GM18517 (cell line): Measurements from ENCODE around the gene SLC17A5.
"Not testable (repeated sequence)": the region's sequence is repeated elsewhere in the genome, so short reads cannot be mapped to it uniquely, and the experiment has no call there.

Experiments
- ATAC-seq: cut with Tn5 transposase; IDR thresholded peaks from one replicate; pipeline ENCODE4 v1.9.1; 2021; ENCODE audit warnings: mild to moderate bottlenecking, moderate library complexity; ENCODE audit not compliant: unreplicated experiment

Gene SLC17A5

DNA sequence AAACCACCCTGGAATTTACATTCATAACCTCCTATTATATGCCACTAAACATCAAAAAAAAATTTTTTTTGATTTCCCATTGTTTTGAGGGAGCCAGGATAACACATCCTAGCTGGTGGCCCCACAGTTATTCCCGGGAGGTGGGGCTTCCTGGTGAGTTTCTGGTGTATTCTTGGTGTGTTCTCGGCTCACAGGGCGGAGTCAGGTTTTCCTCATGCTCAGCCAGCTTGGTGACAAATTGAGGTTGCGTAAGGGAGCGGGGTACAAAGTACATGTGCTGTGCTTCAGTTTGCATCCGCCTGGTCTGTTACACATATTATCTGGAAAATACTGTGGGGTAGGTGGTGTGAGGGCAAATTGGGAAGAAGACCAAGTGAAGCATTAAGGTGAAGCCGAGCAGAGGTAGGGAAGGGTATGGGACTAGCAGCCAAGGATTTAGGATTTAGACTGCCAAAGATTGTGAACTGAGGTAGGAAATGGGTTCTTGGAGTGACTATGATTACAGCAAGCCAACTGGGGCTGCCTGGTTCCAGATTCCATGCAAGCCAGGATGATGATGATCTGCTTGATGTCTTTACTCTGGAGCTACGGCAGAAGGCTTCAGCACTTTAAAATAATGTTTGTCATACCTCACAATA, 86.7 kb downstream of the SLC17A5 start:
- no peak for ATAC-seq

DNA sequence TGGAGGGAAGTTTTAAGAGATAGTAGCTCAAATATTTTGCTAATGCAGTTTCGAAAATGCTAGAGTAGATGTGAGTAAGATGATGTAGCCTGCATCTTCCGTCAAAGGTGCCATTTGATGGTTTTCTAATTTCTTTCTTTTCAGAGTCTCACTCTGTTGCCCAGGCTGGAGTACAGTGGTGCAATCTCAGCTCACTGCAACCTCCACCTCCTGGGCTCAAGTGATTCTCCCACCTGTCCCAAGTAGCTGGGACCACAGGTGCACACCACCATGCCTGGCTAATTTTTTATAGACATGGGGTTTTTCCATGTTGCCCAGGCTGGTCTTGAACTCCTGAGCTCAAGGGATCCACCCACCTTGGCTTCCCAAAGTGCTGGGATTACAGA, 87.3 kb downstream of the SLC17A5 start:
- ATAC-seq: not testable (repeated sequence)

DNA sequence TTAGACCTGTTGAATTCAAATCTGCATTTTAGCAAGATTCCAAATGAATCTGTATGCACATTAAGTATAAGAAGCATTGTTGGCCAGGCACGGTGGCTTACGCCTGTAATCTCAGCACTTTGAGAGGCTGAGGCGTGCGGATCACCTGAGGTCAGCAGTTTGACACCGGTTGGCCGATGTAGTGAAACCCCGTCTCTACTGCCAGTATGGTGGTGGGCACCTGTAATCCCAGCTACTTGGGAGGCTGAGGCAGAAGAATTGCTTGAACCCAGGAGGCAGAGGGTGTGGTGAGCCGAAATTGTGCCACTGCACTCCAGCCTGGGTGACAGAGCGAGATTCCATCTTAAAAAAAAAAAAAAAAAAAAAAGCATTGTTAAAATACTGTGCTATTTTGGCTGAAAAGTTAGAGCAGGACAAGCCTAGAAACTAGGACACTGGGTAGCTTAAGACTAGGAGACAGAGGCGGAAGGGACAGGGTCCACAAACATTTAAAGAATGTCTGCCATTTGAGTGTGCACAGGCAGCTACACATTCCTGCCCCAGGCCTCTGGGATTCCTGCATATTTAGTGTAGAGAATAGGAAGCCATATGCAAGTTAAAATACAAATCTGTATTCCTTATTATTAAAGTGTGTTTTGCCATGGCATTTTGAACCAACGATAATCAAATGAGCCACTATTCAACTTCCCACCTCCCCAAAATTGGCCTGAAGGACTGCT, 87.9 kb downstream of the SLC17A5 start:
- no peak for ATAC-seq

DNA sequence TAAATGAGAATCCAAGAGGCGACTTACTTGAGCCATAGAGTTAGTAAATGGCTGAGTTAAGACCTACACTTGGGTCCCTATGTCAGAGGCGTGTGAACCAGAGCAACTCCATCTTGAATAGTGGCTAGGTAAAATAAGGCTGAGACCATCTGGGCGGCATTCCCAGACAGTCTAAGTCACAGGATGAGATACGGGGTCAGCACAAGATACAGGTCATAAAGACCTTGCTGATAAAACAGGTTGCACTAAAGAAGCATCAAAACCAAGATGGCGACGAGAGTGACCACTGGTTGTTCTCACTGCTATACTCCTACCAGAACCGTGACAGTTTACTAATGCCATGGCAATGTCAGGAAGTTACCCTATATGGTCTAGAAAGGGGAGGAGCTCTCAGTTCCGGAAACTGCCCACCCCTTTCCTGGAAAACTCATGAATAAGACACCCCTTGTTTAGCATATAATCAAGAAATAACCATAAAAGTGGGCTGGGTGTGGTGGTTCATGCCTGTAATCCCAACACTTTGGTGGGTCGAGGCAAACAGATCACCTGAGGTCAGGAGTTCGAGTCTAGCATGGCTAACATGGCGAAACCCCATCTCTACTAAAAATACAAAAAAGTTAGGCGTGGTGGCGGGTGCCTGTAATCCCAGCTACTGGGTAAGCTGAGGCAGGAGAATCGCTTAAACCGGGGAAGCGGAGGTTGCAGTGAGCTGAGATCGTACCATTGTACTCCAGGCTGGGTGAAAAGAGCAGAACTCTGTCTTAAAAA, 89.0 kb downstream of the SLC17A5 start:
- ATAC-seq: no peak

DNA sequence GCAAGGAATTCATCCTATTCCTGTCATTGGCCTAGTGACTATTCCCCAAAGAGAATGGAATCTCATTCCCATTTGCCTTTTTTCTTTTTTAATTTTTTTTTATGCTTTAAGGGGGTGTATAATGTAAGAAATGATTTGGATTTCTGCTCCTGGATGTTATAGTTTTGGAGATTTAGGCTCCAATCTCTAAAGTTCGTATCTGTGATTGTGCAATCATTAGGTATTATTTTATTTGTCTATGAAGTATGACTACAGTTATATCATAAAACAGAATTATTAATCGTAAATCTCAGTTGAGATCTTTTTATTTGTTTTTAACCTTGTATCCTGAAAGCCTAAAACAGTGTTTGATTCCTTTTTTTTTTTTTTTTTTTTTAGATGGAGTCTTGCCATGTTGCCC, 91.2 kb downstream of the SLC17A5 start:
- no peak for ATAC-seq

DNA sequence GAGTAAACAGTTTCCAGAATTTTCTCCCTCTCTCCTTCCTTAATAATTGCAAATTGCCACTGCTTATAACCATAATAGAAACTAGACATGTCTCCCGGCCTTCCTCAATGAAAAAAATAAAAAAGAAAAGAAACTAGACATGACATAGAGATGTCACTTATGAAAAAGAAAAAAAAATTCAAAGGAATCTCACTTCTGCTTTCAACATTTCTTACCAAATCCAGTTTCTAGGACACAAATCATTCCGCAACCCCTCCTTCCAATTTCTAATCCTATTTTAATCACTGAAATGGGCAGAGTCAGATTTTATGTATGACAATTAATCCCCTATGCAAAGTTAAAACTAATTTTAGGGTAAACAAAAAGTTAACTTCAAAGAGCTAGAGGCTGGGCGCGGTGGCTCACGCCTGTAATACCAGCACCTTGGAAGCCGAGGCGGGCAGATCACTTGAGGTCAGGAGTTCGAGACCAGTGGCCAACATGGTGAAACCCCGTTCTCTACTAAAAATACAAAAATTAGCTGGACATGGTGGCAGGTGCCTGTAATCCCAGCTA, 92.9 kb downstream of the SLC17A5 start:
- ATAC-seq: peak; percentile 65

DNA sequence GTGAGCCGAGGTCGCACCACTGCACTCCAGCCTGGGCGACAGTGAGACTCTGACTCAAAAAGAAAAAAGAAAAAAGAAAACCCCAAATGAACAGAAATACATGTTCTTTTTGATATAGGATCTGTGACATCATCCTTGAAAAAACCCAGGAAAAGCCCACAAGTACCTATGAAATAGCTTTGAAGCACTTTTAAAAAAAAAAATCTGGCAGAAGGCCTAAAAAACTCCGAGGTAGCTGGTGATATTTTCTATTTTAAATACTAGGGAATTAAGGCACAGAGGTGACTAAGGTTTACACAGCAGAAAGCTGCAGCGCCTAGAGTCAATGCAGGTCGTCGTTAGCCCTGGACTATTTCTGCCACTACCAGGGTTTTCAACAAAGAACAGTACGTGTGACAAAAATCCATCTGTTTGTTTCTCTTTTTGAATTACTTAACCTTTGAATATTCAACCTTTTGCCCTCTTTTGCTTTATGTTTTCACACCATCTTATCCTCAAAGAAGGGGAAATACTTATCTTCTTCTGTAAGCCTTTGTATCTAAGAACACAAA, 93.5 kb downstream of the SLC17A5 start:
- peak; percentile 30 for ATAC-seq

DNA sequence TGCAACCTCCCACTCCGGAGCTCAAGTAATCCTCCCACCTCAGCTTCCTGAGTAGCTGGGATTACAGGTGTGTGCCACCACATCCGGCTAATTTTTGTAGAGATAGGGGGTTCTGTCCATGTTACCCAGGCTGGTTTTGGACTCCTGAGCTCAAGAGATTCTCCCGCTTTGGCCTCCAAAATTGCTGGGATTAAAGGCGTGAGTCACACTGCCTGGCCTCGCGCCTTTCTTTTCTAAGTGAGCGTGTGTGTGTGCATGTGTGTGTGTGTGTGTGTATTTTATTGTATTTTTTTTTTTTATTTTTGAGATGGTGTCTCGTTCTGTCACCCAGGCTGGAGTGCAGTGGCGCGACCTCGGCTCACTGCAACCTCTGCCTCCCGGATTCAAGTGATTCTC, 94.4 kb downstream of the SLC17A5 start:
- not testable (repeated sequence) for ATAC-seq

DNA sequence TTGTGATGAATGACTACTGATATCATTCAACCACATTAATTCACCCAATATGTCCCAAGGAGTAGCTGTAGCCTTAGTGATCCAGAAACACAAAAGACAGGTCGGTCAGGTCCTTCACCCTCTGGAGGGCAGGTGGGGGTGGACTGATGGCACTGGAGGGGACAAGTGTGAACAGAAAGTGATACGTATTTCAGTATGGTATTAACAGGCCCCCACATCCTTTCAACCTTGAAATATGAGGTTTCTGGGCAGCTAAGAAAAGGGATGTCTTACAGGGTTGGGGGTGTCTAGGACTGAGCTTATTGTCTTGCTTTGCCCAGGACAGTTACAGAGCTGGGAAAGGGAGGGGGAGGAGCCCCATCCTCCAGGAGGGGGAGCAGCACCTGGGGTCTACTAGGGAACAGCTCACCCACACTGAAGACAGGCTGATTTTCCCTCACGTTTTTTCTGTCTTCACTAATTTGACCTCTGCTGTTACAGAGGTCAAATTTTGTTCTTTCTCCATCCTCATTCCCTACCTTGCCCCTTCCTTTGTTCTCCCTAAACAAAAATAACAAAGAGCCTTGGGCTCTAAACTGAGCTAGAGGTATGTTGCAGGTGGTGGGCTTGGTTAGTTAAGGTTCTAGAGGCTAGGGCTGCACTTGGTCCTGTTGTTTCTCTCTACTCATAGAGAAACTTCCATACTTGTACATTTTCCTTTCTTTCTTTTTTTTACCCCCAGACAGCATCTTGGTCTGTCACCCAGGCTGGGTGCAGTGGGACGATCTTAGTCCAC, 95.0 kb downstream of the SLC17A5 start:
- ATAC-seq: peak; percentile 55

DNA sequence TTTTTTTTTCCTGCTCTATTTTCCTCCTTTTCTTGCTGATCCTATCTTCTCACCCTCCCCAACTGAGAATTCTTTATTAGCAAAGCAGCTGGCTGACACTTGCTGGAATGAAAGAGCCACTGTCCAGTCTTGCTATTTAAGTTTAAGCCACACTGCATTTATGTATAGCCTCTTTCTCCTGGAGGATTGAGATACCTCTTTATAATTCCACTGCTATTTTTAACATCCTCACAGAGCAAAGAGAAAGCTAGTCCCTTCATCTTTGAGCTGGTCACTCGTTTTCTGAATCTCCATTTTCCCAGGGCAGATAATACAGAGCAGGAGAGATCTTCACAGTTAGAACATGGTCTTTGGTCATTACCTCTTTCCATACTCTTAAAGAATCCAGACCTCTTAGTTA, 97.0 kb downstream of the SLC17A5 start:
- no peak for ATAC-seq

DNA sequence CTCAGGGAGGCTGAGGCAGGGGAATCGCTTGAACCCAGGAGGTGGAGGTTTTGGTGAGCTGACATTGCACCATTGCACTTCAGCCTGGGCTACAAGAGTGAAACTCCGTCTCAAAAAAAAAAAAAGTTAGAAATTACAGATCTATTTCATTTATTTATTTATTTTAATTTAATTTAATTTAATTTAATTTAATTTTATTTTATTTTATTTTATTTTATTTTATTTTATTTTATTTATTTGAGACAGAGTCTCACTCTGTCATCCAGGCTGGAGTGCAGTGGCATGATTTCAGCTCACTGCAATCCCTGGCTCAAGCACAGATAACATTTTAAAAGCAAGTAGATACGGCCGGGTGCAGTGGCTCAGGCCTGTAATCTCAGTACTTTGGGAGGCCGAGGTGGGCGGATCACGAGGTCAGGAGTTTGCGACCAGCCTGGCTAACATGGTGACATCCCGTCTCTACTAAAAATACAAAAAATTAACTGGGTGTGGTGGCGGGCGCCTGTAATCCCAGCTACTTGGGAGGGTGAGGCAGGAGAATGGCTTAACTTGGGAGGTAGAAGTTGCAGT, 98.3 kb downstream of the SLC17A5 start:
- not testable (repeated sequence) for ATAC-seq

DNA sequence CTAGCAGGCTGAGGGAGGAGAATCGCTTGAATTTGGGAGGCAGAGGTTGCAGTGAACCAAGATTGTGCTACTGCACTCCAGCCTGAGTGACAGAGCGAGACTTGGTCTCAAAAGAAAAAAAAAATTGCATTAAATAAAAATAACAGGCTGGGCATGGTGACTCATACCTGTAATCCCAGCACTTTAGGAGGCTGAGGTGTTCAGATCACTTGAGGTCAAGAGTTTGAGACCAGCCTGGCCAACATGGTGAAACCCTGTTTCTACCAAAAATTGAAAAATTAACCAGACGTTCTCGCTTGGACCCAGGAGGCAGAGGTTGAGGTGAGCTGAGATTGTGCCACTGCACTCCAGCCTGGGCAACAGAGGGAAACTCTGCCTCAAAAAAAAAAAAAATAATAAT, 102.7 kb downstream of the SLC17A5 start:
- ATAC-seq: not testable (repeated sequence)

DNA sequence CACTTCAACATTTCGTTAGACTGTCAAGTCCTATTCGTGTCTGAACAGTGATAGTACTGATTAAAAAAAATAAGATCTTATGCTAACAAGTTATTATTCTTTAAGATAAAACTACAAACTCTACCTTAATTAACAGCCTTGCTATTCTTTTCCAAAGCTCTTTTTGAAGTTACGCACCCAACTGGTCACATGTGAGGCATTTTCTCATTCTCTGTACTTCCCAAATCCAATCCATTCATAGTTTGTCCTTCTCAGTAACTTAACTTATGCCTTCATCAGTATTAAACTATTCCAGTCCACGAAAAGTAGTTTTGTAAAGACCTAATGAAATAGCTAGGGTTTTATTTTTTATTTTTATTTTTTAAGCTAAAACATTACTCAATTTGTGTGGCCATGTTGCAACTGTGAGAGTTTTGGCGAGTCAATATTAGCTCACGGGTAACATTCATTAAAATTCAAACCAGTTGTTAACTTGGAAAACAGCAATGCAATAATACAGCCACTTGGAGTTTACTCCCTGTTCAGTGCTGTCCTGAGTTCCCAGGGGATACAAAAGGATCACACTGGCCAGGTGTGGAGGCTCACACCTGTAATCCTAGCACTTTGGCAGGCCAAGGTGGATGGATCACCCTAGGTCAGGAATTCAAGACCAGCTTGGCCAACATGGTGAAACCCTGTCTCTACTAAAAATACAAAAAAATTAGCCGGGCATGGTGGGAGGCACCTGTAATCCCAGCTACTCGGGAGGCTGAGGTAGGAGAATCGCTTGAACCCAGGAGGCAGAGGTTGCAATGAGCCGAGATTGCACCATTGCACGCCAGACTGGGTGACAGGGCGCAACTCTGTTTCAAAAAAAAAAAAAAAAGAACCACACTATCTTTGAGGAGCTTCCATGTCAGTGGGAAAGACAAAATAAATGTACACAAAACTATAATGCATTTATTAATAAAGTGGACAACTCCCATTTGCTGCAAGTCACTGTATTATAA, 105.0 kb downstream of the SLC17A5 start:
- ATAC-seq: no peak

DNA sequence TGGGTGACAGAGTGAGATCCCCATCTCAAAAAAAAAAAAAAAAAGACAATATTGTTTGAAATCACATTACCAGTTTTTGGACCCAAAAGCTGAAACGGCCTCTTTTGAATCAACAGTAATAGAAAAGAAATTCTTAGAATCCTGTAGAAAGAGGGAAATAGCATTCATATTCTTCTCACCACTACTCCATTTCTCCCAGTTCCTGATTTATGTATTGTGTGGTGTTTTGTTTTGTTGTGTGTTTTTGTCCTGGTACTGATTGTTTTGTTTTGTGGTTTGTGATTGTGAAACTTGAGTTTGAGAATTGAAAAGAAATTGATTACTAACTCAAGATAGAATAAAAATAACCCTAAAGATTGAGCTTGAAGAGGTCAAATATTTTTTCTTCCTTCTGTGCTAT, 106.8 kb downstream of the SLC17A5 start:
- ATAC-seq: no peak
